Activated CD8-positive, alpha-beta memory T cell treated with anti-CD3 and anti-CD28 coated beads, Interleukin-2, amount 50 U/mL, for 48 hours (primary cell): Measurements from ENCODE around the gene GMCL1.
"Not testable (repeated sequence)": the region's sequence is repeated elsewhere in the genome, so short reads cannot be mapped to it uniquely, and the experiment has no call there.

Experiments used
- DNase-seq: peaks from one replicate; pipeline ENCODE4 v3.0.0-alpha.2; 2020

GMCL1 gene

GRCh38 chr2:69807821-69808540, 21.5 kb upstream of the GMCL1 start:
- DNase-seq, result no peak

- no peak for DNase-seq
Observed at GRCh38 chr2:69810550-69810949, 18.9 kb upstream of the GMCL1 start.

GRCh38 chr2:69811018-69811417, 18.4 kb upstream of the GMCL1 start:
- DNase-seq, result no peak

GRCh38 chr2:69811591-69811990, 17.9 kb upstream of the GMCL1 start:
- DNase-seq, result no peak

- DNase-seq, result no peak
Observed at GRCh38 chr2:69815717-69816116, 13.7 kb upstream of the GMCL1 start.

GRCh38 chr2:69816923-69817542, 12.4 kb upstream of the GMCL1 start:
- peak; percentile 64 for DNase-seq

GRCh38 chr2:69817729-69818501, 11.5 kb upstream of the GMCL1 start:
- DNase-seq, result no peak

- no peak for DNase-seq
Observed at GRCh38 chr2:69827796-69828540, 1.5 kb upstream of the GMCL1 start.

- DNase-seq, result no peak
Observed at GRCh38 chr2:69828938-69829255, 563 bp upstream of the GMCL1 start.

- DNase-seq, result peak; percentile 76
Observed at GRCh38 chr2:69830045-69830905, 815 bp downstream of the GMCL1 start.

GRCh38 chr2:69830906-69831241, 1.4 kb downstream of the GMCL1 start:
- not testable (repeated sequence) for DNase-seq

GRCh38 chr2:69831354-69831905, 2.0 kb downstream of the GMCL1 start:
- DNase-seq, result no peak

GRCh38 chr2:69833752-69834151, 4.3 kb downstream of the GMCL1 start:
- DNase-seq, result no peak

GRCh38 chr2:69835666-69836065, 6.2 kb downstream of the GMCL1 start:
- DNase-seq, result no peak

GRCh38 chr2:69836316-69836715, 6.9 kb downstream of the GMCL1 start:
- DNase-seq, result no peak

GRCh38 chr2:69837533-69837932, 8.1 kb downstream of the GMCL1 start:
- DNase-seq, result no peak

- DNase-seq, result no peak
Observed at GRCh38 chr2:69843993-69844392, 14.5 kb downstream of the GMCL1 start.

GRCh38 chr2:69844560-69844959, 15.1 kb downstream of the GMCL1 start:
- no peak for DNase-seq

- DNase-seq, result no peak
Observed at GRCh38 chr2:69846182-69847067, 17.0 kb downstream of the GMCL1 start.

- DNase-seq, result no peak
Observed at GRCh38 chr2:69847068-69847828, 17.8 kb downstream of the GMCL1 start.
